Thoracic aorta (tissue), 2 donors: ENCODE data around the gene SPEG. TPM values are rescaled to one million over a fixed set of nuclear protein-coding genes. Genes with fewer than 3 reads are reported as not detected.

Experiments
- ATAC-seq: fragments of 150-250 bp; one replicate; pipeline ENCODE4 v1.8.0; 2017; ENCODE audit warnings: low read depth; ENCODE audit not compliant: insufficient number of reproducible peaks, low FRiP score
- DNase-seq: peaks from one replicate; pipeline ENCODE4 v3.0.0-alpha.2; 2020; ENCODE audit warnings: low spot score
- H3K27ac ChIP-seq, 2 donors: fragments of 200-600 bp; sonication (generic); 1 replicate in 1 of 2; 2 replicates in 1 of 2; pipeline ENCODE4 v1.5.1; 2016; ENCODE audit warnings: mild to moderate bottlenecking in 2 of 2, moderate library complexity in 2 of 2
- H3K27me3 ChIP-seq: fragments of 200-600 bp; sonication (generic); replicated peaks from 2 replicates; pipeline ENCODE4 v1.6.0; 2016; ENCODE audit warnings: mild to moderate bottlenecking; ENCODE audit not compliant: insufficient read depth
- H3K36me3 ChIP-seq: fragments of 200-600 bp; sonication (generic); one replicate; pipeline ENCODE4 v1.5.1; 2016
- H3K4me1 ChIP-seq, 2 donors: fragments of 200-600 bp; sonication (generic); 1 replicate in 1 of 2; 2 replicates in 1 of 2; pipeline versions ENCODE4 v1.5.1 to v1.6.0; 2016; ENCODE audit warnings: low read depth in 2 of 2, mild to moderate bottlenecking in 1 of 2; ENCODE audit not compliant: control insufficient read depth in 1 of 2
- H3K4me3 ChIP-seq: fragments of 200-600 bp; sonication (generic); 2 replicates; pipeline ENCODE4 v1.5.1; 2016; ENCODE audit warnings: mild to moderate bottlenecking
- H3K9me3 ChIP-seq: fragments of 200-600 bp; sonication (generic); 2 replicates; pipeline ENCODE4 v1.5.1; 2016
- total RNA-seq, 2 donors: library from RNA; depleted of rRNA; stranded (reverse); fragments of >200 nt; gene quantifications; one replicate each; pipeline versions ENCODE4 v1.1.0 to v1.2.3, GENCODE V29; 2016
- TF ChIP-seq, protein P1 (sequence below): fragments of 200-600 bp; sonication (generic); IDR thresholded peaks from one replicate; pipeline ENCODE4 v1.5.1; 2019; ENCODE audit warnings: antibody characterized with exemption

Gene SPEG
- total RNA-seq, 2 donors from 2014 or later, result 426 to 455 TPM

DNA sequence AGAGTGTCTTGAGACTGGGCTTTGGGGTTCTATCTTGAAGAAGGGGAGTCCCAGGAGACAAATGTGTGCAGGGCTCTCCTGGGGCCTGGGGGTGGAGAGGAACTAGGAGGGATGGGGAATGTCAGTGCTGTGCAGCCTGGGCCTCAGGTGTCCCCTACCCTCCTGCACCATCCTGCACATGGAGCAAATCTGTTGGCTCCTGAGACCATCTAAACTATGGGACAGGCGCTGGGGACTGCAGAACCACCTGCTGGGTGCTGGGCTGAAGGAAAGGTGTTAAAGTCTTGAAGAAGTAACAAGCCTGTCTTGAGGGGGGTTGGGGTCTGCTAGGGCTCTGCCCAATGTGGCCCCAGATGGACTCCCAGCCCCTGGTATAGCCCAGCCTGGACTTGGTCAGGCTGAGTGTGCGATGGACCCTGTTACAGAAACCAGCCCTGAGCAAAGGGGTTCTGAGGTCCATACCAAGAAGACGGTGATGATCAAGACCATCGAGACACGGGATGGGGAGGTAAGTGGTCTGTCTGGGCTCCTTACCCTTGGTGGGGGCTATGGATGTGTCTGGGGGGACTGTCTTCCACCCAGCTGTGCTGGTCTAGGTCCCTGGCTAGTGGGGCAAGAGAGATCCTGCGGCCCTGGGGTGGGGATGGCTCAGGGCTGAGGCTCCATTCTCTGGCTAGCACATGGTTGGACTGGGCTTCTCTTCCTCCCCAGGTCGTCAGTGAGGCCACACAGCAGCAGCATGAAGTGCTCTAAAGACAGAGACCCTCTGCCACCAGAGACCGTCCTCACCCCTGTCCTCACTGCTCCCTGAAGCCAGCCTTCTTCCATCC, 9.2 kb upstream of the SPEG start:
- H3K27me3 ChIP-seq, result no peaks in the 10 kb centered on the region
- TF ChIP-seq, protein P1, sequence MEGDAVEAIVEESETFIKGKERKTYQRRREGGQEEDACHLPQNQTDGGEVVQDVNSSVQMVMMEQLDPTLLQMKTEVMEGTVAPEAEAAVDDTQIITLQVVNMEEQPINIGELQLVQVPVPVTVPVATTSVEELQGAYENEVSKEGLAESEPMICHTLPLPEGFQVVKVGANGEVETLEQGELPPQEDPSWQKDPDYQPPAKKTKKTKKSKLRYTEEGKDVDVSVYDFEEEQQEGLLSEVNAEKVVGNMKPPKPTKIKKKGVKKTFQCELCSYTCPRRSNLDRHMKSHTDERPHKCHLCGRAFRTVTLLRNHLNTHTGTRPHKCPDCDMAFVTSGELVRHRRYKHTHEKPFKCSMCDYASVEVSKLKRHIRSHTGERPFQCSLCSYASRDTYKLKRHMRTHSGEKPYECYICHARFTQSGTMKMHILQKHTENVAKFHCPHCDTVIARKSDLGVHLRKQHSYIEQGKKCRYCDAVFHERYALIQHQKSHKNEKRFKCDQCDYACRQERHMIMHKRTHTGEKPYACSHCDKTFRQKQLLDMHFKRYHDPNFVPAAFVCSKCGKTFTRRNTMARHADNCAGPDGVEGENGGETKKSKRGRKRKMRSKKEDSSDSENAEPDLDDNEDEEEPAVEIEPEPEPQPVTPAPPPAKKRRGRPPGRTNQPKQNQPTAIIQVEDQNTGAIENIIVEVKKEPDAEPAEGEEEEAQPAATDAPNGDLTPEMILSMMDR, result no peak
- no peak for ATAC-seq
- peak overlapping the region in 1 of 2 donors; percentile 78 for H3K27ac ChIP-seq
- peaks cover 5% of the 10 kb centered on the region for H3K36me3 ChIP-seq
- DNase-seq, result no peak
- peaks cover 3 to 32% of the 10 kb centered on the region in 2 donors for H3K4me1 ChIP-seq
- no peak overlapping the region for H3K4me3 ChIP-seq
- no peaks in the 10 kb centered on the region for H3K9me3 ChIP-seq

DNA sequence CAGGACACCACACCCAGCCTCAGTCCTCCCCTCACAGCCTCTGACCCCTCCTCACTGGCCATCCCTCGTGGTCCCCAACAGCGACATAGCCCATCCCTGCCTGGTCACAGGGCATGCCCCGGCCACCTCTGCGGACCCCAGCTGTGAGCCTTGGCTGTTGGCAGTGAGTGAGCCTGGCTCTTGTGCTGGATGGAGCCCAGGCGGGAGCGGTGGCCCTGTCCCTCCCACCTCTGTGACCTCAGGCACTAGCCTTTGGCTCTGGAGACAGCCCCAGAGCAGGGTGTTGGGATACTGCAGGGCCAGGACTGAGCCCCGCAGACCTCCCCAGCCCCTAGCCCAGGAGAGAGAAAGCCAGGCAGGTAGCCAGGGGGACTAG, 8.6 kb upstream of the SPEG start:
- H3K4me1 ChIP-seq, result peaks cover 3 to 36% of the 10 kb centered on the region in 2 donors
- peaks cover 5% of the 10 kb centered on the region for H3K36me3 ChIP-seq
- no peaks in the 10 kb centered on the region for H3K27me3 ChIP-seq
- no peak overlapping the region for H3K27ac ChIP-seq
- ATAC-seq, result no peak
- H3K4me3 ChIP-seq, result no peak overlapping the region
- no peaks in the 10 kb centered on the region for H3K9me3 ChIP-seq
- TF ChIP-seq, protein P1, result no peak
- no peak for DNase-seq

DNA sequence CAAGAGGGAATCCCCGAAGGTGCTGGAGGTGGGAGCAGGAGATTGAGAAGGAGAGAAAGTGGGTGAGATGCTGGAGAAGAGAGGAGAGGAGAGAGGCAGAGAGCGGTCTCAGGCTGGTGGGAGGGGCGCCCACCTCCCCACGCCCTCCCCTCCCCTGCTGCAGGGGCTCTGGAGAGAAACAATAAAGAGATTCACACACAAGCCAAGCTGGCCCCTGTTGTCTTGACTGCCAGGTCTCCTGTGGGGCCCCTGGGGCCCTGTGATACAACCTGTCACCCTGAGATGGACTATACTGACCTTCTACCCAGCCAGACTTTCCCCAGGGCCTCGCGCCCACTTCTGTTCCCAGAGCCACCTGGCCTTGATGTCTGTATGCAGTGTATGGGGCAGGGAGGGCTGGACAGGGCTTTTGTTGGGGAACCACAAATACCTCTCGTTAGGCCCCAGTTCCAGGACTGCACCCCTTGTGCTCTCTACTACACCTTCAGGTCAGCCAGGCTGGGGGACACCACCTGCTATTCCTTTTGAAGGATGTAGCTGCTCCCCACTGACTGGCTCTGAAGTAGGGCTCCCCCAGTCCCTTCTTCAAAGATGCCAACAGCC, 8.0 kb upstream of the SPEG start:
- Histone ChIP-seq H3K36me3 (peaks cover 5% of the 10 kb centered on the region), H3K4me3 (no peak overlapping the region), H3K27me3 (no peaks in the 10 kb centered on the region), H3K9me3 (no peaks in the 10 kb centered on the region), H3K27ac (no peak overlapping the region), H3K4me1 (peaks cover 3 to 41% of the 10 kb centered on the region in 2 donors)
- TF ChIP-seq, protein P1, result no peak
- ATAC-seq (no peak), DNase-seq (no peak)

DNA sequence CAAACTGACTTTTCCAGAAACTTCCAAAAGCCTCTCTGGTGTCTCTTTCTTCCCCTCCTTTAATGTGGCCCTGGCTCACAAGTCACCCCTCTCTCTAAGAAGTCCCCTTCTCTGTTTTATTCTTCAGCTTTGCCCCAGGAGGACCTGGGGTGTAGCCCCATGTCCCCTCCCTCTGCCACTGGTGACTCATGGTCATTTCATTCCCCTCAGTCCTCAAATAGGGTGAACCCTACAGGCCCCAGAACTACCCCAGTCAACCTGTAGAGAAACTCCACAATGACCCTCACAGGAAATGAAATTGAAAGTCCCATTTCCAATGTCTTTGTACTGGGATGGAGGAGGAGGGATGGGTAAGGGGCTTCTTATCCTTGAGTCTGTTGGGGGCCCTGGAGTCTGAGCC, 6.2 kb upstream of the SPEG start:
- Histone ChIP-seq H3K4me1 (peaks cover 3 to 37% of the 10 kb centered on the region in 2 donors), H3K36me3 (peaks cover 5% of the 10 kb centered on the region), H3K4me3 (no peak overlapping the region), H3K27me3 (no peaks in the 10 kb centered on the region), H3K9me3 (no peaks in the 10 kb centered on the region), H3K27ac (peak overlapping the region; percentile 40 to 74)
- TF ChIP-seq, protein P1, result no peak
- ATAC-seq (no peak), DNase-seq (no peak)

DNA sequence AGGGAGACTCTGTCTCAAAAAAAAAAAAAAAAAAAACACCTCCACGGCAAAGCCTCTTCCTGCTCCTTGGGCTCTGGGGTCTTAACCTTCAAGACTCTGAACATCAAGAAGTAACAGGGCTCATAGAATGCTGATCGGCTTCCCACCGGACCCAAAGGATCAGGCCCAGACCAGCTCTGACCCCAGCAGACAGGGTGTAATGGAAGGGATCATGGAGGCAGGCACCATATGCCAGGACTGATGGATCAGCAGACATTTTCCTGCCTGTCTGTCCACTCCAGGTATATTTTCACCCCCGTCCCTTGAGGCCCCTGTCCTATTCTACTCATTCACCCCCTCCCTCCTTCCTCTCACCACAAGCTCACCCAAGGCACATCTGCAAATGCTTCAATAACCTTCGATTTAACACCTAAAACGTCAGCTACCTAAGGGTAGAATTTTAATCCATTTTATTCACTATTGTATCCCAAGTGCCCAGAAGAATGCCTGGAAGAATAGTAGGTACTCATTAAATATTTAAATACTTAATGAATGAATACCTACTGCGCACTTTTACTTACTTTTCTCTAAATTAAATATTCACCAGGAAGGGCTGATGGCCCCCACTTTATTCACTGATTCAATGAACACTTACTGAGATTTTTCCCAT, 4.6 kb upstream of the SPEG start:
- Histone ChIP-seq H3K4me1 (peaks cover 6 to 37% of the 10 kb centered on the region in 2 donors), H3K9me3 (no peaks in the 10 kb centered on the region), H3K27ac (peak overlapping the region; percentile 71 to 79), H3K4me3 (no peak overlapping the region), H3K27me3 (no peaks in the 10 kb centered on the region), H3K36me3 (peaks cover 5% of the 10 kb centered on the region)
- DNase-seq (no peak), ATAC-seq (no peak)
- TF ChIP-seq, protein P1, result no peak
